HG02642 (cell line): ENCODE measurements around the gene CAMK2N1.

Experiments
- ATAC-seq: cut with Tn5 transposase; IDR thresholded peaks from one replicate; pipeline ENCODE4 v1.9.1; 2021; ENCODE audit warnings: mild to moderate bottlenecking; ENCODE audit not compliant: unreplicated experiment, poor library complexity

Gene CAMK2N1

GRCh38 chr1:20480243-20480944 is 5.6 kb downstream of the CAMK2N1 start:
- no peak for ATAC-seq

GRCh38 chr1:20479840-20480239 is 6.2 kb downstream of the CAMK2N1 start:
- ATAC-seq, result no peak

- ATAC-seq, result no peak
These were observed 7.9 kb downstream of the CAMK2N1 start for GRCh38 chr1:20478057-20478635.

- ATAC-seq, result no peak
These were observed 8.5 kb downstream of the CAMK2N1 start for GRCh38 chr1:20477348-20478056.

- no peak for ATAC-seq
These were observed 9.6 kb downstream of the CAMK2N1 start for GRCh38 chr1:20476265-20477038.

GRCh38 chr1:20474996-20475395 is 11.0 kb downstream of the CAMK2N1 start:
- ATAC-seq, result no peak

GRCh38 chr1:20474333-20474975 is 11.6 kb downstream of the CAMK2N1 start:
- no peak for ATAC-seq

- ATAC-seq, result no peak
These were observed 12.1 kb downstream of the CAMK2N1 start for GRCh38 chr1:20473894-20474293.

GRCh38 chr1:20472860-20473711 is 12.9 kb downstream of the CAMK2N1 start:
- no peak for ATAC-seq

- no peak for ATAC-seq
These were observed 13.9 kb downstream of the CAMK2N1 start for GRCh38 chr1:20472121-20472520.

GRCh38 chr1:20470194-20470593 is 15.8 kb downstream of the CAMK2N1 start:
- no peak for ATAC-seq

GRCh38 chr1:20469406-20470076 is 16.5 kb downstream of the CAMK2N1 start:
- no peak for ATAC-seq

- ATAC-seq, result no peak
These were observed 19.7 kb downstream of the CAMK2N1 start for GRCh38 chr1:20466273-20466672.

GRCh38 chr1:20465187-20465586 is 20.8 kb downstream of the CAMK2N1 start:
- ATAC-seq, result no peak

GRCh38 chr1:20463502-20463901 is 22.5 kb downstream of the CAMK2N1 start:
- no peak for ATAC-seq

GRCh38 chr1:20462397-20462796 is 23.6 kb downstream of the CAMK2N1 start:
- ATAC-seq, result no peak

GRCh38 chr1:20458717-20459116 is 27.3 kb downstream of the CAMK2N1 start:
- no peak for ATAC-seq

- ATAC-seq, result no peak
These were observed 32.0 kb downstream of the CAMK2N1 start for GRCh38 chr1:20454004-20454403.

GRCh38 chr1:20449735-20450311 is 36.2 kb downstream of the CAMK2N1 start:
- no peak for ATAC-seq
